WTC11 (cell line): ENCODE data around the gene MEGF11. TPM values are rescaled to one million over a fixed set of nuclear protein-coding genes. Genes with fewer than 3 reads are reported as not detected.

Experiments
- ATAC-seq: fragments of 200-7000 bp; cut with Tn5 transposase; 2 replicates; pipeline ENCODE4 v1.10.0; 2021; ENCODE audit warnings: mild to moderate bottlenecking, moderate library complexity
- CTCF ChIA-PET: fragments of 300-600 bp; sonication (Branson Sonifier 250); formaldehyde crosslinking; loops from one replicate; lab custom pipeline; 2021; ENCODE audit warnings: antibody characterized with exemption; lab: Charles Lee
- POLR2A ChIA-PET: fragments of 350-600 bp; sonication (Branson Sonifier 250); formaldehyde crosslinking; loops from one replicate; lab custom pipeline; 2021; ENCODE audit warnings: antibody characterized with exemption; lab: Charles Lee
- DNase-seq: peaks from one replicate; pipeline ENCODE4 v3.0.0; 2021; ENCODE audit warnings: low spot score
- H3K27ac Mint-ChIP-seq: 2 replicates; pipeline ENCODE4 v1.8.0; 2021; ENCODE audit warnings: mixed read lengths
- H3K27me3 Mint-ChIP-seq: 2 replicates; pipeline ENCODE4 v1.8.0; 2021; ENCODE audit warnings: low read depth, mild to moderate bottlenecking, moderate library complexity, mixed read lengths
- H3K36me3 Mint-ChIP-seq: 2 replicates; pipeline ENCODE4 v1.8.0; 2021; ENCODE audit warnings: mixed read lengths
- H3K4me1 Mint-ChIP-seq: 2 replicates; pipeline ENCODE4 v1.8.0; 2022; ENCODE audit warnings: mixed read lengths
- H3K4me3 Mint-ChIP-seq: 2 replicates; pipeline ENCODE4 v1.8.0; 2021; ENCODE audit warnings: mild to moderate bottlenecking, moderate library complexity, mixed read lengths
- H3K9me3 Mint-ChIP-seq: 2 replicates; pipeline ENCODE4 v1.8.0; 2021; ENCODE audit warnings: mixed read lengths
- EMX1 ChIP-seq: fragments of 250-450 bp; sonication (Bioruptor Pico); IDR thresholded peaks from 2 replicates; pipeline ENCODE4 v1.8.0; 2021; ENCODE audit warnings: mild to moderate bottlenecking
- FOXJ3 ChIP-seq: sonication (generic); formaldehyde crosslinking; IDR thresholded peaks from 2 replicates; pipeline ENCODE4 v1.9.0; 2021; ENCODE audit warnings: missing genetic modification reagents, mild to moderate bottlenecking, borderline replicate concordance
- GABPB1 ChIP-seq: sonication (generic); formaldehyde crosslinking; IDR thresholded peaks from 2 replicates; pipeline ENCODE4 v1.8.1; 2023; ENCODE audit warnings: mild to moderate bottlenecking, missing genetic modification reagents
- JAZF1 ChIP-seq: fragments of 250-450 bp; sonication (Bioruptor Pico); IDR thresholded peaks from 2 replicates; pipeline ENCODE4 v1.9.0; 2021; ENCODE audit warnings: moderate library complexity, mild to moderate bottlenecking, inconsistent platforms
- KAT7 ChIP-seq: sonication (generic); formaldehyde crosslinking; IDR thresholded peaks from 2 replicates; pipeline ENCODE4 v1.8.1; 2023; ENCODE audit warnings: missing genetic modification reagents, mild to moderate bottlenecking, borderline replicate concordance
- NR1H2 ChIP-seq: sonication (generic); formaldehyde crosslinking; IDR thresholded peaks from 2 replicates; pipeline ENCODE4 v1.9.0; 2021; ENCODE audit warnings: mild to moderate bottlenecking, moderate library complexity, missing genetic modification reagents
- OVOL2 ChIP-seq: fragments of 250-450 bp; sonication (Bioruptor Pico); IDR thresholded peaks from 2 replicates; pipeline ENCODE4 v1.9.0; 2021; ENCODE audit warnings: mild to moderate bottlenecking, borderline replicate concordance
- PRRX2 ChIP-seq: fragments of 250-450 bp; sonication (Bioruptor Pico); IDR thresholded peaks from 2 replicates; pipeline ENCODE4 v1.8.0; 2021; ENCODE audit warnings: mild to moderate bottlenecking
- RELA ChIP-seq: sonication (generic); formaldehyde crosslinking; IDR thresholded peaks from 2 replicates; pipeline ENCODE4 v1.8.1; 2022; ENCODE audit warnings: missing genetic modification reagents, mild to moderate bottlenecking, borderline replicate concordance
- SP1 ChIP-seq: sonication (generic); formaldehyde crosslinking; conservative IDR thresholded peaks from 2 replicates; pipeline ENCODE4 v1.8.1; 2022; ENCODE audit warnings: missing genetic modification reagents
- TEAD1 ChIP-seq: sonication (generic); formaldehyde crosslinking; IDR thresholded peaks from 2 replicates; pipeline ENCODE4 v1.8.0; 2022; ENCODE audit warnings: mild to moderate bottlenecking, missing genetic modification reagents
- ZBTB21 ChIP-seq: sonication (generic); formaldehyde crosslinking; IDR thresholded peaks from 2 replicates; pipeline ENCODE4 v1.8.1; 2023; ENCODE audit warnings: mild to moderate bottlenecking, missing genetic modification reagents, borderline replicate concordance
- ZNF219 ChIP-seq: sonication (generic); formaldehyde crosslinking; IDR thresholded peaks from 2 replicates; pipeline ENCODE4 v1.8.0; 2023; ENCODE audit warnings: missing genetic modification reagents, mild to moderate bottlenecking, borderline replicate concordance
- ZNF416 ChIP-seq: fragments of 250-450 bp; sonication (Bioruptor Pico); IDR thresholded peaks from 2 replicates; pipeline ENCODE4 v1.9.0; 2021; ENCODE audit warnings: mild to moderate bottlenecking, inconsistent platforms
- ZNF671 ChIP-seq: fragments of 250-450 bp; sonication (Bioruptor Pico); IDR thresholded peaks from 2 replicates; pipeline ENCODE4 v1.8.0; 2021; ENCODE audit warnings: mild to moderate bottlenecking
- total RNA-seq: library from RNA; stranded (reverse); gene quantifications from 3 replicates; pipeline ENCODE4 v1.2.3, GENCODE V29; 2021
- TF ChIP-seq, protein P1 (sequence below): sonication (generic); formaldehyde crosslinking; IDR thresholded peaks from 2 replicates; pipeline ENCODE4 v1.8.0; 2022; ENCODE audit warnings: missing genetic modification reagents
- TF ChIP-seq, protein P2 (sequence below): sonication (generic); formaldehyde crosslinking; IDR thresholded peaks from 2 replicates; pipeline ENCODE4 v1.8.1; 2022; ENCODE audit warnings: mild to moderate bottlenecking, moderate library complexity, missing genetic modification reagents
- TF ChIP-seq, protein P3 (sequence below): sonication (generic); formaldehyde crosslinking; IDR thresholded peaks from 2 replicates; pipeline ENCODE4 v1.8.0; 2022; ENCODE audit warnings: mild to moderate bottlenecking, missing genetic modification reagents
- TF ChIP-seq, protein P4 (sequence below): sonication (generic); formaldehyde crosslinking; IDR thresholded peaks from 2 replicates; pipeline ENCODE4 v1.8.0; 2022; ENCODE audit warnings: mild to moderate bottlenecking, missing genetic modification reagents
- TF ChIP-seq, protein P5 (sequence below): sonication (generic); formaldehyde crosslinking; IDR thresholded peaks from 2 replicates; pipeline ENCODE4 v1.8.0; 2023; ENCODE audit warnings: missing genetic modification reagents, mild to moderate bottlenecking, borderline replicate concordance
- TF ChIP-seq, protein P6 (sequence below): fragments of 250-450 bp; sonication (Bioruptor Pico); IDR thresholded peaks from 2 replicates; pipeline ENCODE4 v1.9.0; 2021; ENCODE audit warnings: mild to moderate bottlenecking, borderline replicate concordance
- TF ChIP-seq, protein P7 (sequence below): sonication (generic); formaldehyde crosslinking; IDR thresholded peaks from 2 replicates; pipeline ENCODE4 v1.8.0; 2022; ENCODE audit warnings: mild to moderate bottlenecking, missing genetic modification reagents

MEGF11 gene
- total RNA-seq, 1 experiment from 2014 or later: 3.3 TPM

DNA sequence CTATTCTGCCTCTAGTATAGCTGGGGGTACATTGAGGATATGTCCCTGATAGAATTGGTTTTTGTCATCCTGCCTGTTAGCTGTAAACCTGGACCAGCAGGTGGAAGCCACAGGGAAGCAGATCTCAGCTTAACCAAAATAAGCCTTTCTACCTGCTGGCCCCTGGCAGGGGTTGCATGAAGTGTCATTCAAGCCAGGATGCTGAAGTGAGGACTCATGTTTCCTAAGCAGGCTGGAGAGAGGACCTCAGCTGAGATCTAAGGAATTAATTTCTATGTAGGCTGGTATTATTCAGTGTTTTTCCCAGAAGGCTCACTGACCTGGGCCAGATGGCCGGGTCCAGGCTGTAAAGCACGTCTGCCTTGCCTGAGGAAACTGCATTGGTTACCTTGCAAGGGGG lies 128.9 kb downstream of the MEGF11 start (continued):
- TF ChIP-seq, protein P1, sequence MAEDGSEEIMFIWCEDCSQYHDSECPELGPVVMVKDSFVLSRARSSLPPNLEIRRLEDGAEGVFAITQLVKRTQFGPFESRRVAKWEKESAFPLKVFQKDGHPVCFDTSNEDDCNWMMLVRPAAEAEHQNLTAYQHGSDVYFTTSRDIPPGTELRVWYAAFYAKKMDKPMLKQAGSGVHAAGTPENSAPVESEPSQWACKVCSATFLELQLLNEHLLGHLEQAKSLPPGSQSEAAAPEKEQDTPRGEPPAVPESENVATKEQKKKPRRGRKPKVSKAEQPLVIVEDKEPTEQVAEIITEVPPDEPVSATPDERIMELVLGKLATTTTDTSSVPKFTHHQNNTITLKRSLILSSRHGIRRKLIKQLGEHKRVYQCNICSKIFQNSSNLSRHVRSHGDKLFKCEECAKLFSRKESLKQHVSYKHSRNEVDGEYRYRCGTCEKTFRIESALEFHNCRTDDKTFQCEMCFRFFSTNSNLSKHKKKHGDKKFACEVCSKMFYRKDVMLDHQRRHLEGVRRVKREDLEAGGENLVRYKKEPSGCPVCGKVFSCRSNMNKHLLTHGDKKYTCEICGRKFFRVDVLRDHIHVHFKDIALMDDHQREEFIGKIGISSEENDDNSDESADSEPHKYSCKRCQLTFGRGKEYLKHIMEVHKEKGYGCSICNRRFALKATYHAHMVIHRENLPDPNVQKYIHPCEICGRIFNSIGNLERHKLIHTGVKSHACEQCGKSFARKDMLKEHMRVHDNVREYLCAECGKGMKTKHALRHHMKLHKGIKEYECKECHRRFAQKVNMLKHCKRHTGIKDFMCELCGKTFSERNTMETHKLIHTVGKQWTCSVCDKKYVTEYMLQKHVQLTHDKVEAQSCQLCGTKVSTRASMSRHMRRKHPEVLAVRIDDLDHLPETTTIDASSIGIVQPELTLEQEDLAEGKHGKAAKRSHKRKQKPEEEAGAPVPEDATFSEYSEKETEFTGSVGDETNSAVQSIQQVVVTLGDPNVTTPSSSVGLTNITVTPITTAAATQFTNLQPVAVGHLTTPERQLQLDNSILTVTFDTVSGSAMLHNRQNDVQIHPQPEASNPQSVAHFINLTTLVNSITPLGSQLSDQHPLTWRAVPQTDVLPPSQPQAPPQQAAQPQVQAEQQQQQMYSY (CRISPR knock-in tag): no peak
- TF ChIP-seq, protein P2, sequence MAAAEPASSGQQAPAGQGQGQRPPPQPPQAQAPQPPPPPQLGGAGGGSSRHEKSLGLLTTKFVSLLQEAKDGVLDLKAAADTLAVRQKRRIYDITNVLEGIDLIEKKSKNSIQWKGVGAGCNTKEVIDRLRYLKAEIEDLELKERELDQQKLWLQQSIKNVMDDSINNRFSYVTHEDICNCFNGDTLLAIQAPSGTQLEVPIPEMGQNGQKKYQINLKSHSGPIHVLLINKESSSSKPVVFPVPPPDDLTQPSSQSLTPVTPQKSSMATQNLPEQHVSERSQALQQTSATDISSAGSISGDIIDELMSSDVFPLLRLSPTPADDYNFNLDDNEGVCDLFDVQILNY: no peak
- no peak for TF ChIP-seq KAT7
- TF ChIP-seq NR1H2 (CRISPR knock-in tag): no peak
- TF ChIP-seq OVOL2: no peak
- no peak for TF ChIP-seq FOXJ3 (CRISPR knock-in tag)
- TF ChIP-seq, protein P3, sequence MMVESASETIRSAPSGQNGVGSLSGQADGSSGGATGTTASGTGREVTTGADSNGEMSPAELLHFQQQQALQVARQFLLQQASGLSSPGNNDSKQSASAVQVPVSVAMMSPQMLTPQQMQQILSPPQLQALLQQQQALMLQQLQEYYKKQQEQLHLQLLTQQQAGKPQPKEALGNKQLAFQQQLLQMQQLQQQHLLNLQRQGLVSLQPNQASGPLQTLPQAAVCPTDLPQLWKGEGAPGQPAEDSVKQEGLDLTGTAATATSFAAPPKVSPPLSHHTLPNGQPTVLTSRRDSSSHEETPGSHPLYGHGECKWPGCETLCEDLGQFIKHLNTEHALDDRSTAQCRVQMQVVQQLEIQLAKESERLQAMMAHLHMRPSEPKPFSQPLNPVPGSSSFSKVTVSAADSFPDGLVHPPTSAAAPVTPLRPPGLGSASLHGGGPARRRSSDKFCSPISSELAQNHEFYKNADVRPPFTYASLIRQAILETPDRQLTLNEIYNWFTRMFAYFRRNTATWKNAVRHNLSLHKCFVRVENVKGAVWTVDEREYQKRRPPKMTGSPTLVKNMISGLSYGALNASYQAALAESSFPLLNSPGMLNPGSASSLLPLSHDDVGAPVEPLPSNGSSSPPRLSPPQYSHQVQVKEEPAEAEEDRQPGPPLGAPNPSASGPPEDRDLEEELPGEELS (CRISPR knock-in tag): no peak
- TF ChIP-seq, protein P4, sequence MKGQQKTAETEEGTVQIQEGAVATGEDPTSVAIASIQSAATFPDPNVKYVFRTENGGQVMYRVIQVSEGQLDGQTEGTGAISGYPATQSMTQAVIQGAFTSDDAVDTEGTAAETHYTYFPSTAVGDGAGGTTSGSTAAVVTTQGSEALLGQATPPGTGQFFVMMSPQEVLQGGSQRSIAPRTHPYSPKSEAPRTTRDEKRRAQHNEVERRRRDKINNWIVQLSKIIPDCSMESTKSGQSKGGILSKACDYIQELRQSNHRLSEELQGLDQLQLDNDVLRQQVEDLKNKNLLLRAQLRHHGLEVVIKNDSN (CRISPR knock-in tag): no peak
- TF ChIP-seq TEAD1 (CRISPR knock-in tag): no peak
- no peak for TF ChIP-seq EMX1 (CRISPR knock-in tag)

DNA sequence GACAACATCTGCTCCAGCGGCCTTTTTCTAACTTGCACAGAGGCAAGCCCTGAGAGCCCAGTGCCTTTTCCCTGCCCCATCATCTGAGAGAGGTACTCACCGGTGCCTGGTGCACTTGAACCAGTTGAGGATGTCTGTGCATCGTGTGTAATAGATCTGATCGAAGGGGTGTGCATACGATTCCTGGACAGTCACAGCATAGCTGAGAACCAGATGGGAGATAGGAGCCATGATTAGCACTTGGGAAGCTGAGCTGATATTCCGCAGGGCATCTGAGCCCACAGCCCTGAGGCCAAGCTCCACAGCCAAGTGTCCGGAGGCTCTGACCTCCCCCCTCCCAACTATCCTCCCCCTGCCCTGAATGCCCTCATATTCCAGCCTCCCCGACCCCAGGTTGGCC lies 129.8 kb downstream of the MEGF11 start:
- Mint-ChIP-seq H3K4me1 (peaks cover 21% of the 10 kb centered on the region), H3K27me3 (no peaks in the 10 kb centered on the region)
- TF ChIP-seq JAZF1 (CRISPR knock-in tag) (no peak), ZNF671 (CRISPR knock-in tag) (no peak), EMX1 (CRISPR knock-in tag) (no peak), ZBTB21 (CRISPR knock-in tag) (no peak), ZNF416 (CRISPR knock-in tag) (no peak), ZNF219 (CRISPR knock-in tag) (no peak), PRRX2 (CRISPR knock-in tag) (no peak), RELA (CRISPR knock-in tag) (no peak), GABPB1 (CRISPR knock-in tag) (no peak), SP1 (CRISPR knock-in tag) (no peak)
- TF ChIP-seq, protein P5, sequence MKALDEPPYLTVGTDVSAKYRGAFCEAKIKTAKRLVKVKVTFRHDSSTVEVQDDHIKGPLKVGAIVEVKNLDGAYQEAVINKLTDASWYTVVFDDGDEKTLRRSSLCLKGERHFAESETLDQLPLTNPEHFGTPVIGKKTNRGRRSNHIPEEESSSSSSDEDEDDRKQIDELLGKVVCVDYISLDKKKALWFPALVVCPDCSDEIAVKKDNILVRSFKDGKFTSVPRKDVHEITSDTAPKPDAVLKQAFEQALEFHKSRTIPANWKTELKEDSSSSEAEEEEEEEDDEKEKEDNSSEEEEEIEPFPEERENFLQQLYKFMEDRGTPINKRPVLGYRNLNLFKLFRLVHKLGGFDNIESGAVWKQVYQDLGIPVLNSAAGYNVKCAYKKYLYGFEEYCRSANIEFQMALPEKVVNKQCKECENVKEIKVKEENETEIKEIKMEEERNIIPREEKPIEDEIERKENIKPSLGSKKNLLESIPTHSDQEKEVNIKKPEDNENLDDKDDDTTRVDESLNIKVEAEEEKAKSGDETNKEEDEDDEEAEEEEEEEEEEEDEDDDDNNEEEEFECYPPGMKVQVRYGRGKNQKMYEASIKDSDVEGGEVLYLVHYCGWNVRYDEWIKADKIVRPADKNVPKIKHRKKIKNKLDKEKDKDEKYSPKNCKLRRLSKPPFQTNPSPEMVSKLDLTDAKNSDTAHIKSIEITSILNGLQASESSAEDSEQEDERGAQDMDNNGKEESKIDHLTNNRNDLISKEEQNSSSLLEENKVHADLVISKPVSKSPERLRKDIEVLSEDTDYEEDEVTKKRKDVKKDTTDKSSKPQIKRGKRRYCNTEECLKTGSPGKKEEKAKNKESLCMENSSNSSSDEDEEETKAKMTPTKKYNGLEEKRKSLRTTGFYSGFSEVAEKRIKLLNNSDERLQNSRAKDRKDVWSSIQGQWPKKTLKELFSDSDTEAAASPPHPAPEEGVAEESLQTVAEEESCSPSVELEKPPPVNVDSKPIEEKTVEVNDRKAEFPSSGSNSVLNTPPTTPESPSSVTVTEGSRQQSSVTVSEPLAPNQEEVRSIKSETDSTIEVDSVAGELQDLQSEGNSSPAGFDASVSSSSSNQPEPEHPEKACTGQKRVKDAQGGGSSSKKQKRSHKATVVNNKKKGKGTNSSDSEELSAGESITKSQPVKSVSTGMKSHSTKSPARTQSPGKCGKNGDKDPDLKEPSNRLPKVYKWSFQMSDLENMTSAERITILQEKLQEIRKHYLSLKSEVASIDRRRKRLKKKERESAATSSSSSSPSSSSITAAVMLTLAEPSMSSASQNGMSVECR (CRISPR knock-in tag): no peak
- TF ChIP-seq, protein P6, sequence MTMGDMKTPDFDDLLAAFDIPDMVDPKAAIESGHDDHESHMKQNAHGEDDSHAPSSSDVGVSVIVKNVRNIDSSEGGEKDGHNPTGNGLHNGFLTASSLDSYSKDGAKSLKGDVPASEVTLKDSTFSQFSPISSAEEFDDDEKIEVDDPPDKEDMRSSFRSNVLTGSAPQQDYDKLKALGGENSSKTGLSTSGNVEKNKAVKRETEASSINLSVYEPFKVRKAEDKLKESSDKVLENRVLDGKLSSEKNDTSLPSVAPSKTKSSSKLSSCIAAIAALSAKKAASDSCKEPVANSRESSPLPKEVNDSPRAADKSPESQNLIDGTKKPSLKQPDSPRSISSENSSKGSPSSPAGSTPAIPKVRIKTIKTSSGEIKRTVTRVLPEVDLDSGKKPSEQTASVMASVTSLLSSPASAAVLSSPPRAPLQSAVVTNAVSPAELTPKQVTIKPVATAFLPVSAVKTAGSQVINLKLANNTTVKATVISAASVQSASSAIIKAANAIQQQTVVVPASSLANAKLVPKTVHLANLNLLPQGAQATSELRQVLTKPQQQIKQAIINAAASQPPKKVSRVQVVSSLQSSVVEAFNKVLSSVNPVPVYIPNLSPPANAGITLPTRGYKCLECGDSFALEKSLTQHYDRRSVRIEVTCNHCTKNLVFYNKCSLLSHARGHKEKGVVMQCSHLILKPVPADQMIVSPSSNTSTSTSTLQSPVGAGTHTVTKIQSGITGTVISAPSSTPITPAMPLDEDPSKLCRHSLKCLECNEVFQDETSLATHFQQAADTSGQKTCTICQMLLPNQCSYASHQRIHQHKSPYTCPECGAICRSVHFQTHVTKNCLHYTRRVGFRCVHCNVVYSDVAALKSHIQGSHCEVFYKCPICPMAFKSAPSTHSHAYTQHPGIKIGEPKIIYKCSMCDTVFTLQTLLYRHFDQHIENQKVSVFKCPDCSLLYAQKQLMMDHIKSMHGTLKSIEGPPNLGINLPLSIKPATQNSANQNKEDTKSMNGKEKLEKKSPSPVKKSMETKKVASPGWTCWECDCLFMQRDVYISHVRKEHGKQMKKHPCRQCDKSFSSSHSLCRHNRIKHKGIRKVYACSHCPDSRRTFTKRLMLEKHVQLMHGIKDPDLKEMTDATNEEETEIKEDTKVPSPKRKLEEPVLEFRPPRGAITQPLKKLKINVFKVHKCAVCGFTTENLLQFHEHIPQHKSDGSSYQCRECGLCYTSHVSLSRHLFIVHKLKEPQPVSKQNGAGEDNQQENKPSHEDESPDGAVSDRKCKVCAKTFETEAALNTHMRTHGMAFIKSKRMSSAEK (CRISPR knock-in tag): no peak
- TF ChIP-seq, protein P7, sequence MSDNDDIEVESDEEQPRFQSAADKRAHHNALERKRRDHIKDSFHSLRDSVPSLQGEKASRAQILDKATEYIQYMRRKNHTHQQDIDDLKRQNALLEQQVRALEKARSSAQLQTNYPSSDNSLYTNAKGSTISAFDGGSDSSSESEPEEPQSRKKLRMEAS (CRISPR knock-in tag): no peak

More for the DNA sequence above, 129.8 kb downstream of the MEGF11 start:
- DNase-seq (no peak), ATAC-seq (no peak)
- ChIA-PET POLR2A (no interaction called here), CTCF (interaction anchor here (1.3 kb wide), 1 partner anchor 11 kb away, joined by 3 read pairs; no protein-coding TSS in a partner anchor)
- Mint-ChIP-seq H3K36me3 (no peaks in the 10 kb centered on the region), H3K9me3 (no peaks in the 10 kb centered on the region), H3K27ac (no peak overlapping the region), H3K4me3 (no peak overlapping the region)
